Stimulated activated CD4-positive, alpha-beta T cell treated with anti-CD3 and anti-CD28 coated beads, Interleukin-15, amount 100 ng/mL, for 24 hours (primary cell): ENCODE results near the gene IGF1R.

Experiments used
- DNase-seq: peaks from one replicate; pipeline ENCODE4 v3.0.0-alpha.2; 2020

The IGF1R gene

DNA sequence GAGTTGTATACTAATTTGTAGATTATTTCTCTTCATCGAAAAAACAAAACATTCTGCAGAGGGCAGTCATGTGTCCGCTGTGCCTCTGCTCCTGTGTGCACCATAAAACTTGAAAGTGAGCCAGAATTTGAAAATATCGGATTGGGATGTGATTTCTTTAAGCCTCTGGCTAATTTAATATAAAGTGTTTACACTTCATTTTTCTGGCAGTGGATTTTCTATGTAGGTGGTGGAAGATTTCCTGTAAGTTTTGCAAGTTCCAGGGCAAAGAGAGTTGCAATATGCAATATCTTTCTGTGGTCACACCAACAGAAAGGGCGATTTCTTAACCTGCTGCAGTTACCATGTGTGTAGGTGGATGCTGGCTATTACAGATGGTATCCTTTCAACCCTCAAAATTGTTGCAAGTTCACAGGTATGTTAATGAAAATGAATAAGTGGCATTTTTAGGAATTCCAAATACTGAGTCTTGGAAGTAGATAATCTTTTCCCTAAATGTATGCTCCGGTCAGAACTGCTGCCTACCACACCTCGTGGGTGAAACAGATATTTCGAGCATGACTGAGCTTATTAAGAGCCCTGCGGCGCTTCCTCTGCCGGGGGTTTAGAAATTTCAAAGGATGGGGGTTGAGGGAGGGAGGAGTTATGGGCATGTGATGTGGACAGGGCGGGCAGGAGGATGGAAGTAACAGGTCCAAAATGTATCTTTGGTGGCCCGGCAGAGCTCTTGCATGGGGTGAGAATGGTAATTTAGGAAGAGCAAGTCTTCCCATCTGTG, 225.3 kb downstream of the IGF1R start:
- DNase-seq, result no peak

DNA sequence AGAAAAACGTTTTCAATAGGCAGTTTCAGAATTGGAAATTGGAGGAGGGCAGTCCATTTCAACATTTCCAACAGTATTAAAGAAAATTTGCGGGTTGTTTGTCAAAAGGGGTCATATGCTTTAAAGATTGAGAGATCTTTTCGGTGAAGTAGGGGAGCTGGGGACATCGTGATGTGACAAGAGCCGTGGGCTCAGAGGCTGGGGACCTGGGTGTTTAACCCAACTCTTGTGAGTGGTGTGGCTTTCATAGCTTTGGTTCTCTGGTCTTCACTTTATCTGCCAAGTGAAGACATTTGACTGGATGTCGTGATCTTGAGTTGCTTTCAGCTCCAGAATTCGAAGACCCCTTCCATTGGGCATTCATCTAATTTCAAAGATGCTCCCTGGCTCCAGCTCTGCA, 226.0 kb downstream of the IGF1R start:
- DNase-seq, result no peak

DNA sequence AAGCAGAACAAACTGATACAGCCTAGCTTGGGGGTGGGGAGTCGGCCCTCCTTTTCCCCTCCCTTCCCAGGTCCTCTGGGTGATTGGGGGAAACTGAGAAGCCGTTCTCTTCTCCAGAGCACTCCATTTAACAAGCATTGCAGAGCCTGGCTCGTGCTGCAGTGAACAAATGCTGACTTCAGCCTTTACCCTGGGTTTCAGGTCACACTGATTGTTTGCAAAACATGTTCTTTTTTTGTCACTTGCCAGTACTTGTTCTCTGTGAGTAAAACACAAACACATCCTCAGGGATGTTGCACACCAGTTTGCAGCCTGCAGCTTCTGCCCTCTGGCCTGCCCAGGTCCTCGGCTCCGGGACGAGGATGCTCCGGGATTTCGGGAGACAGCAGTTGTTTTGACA, 226.4 kb downstream of the IGF1R start:
- DNase-seq, result no peak

DNA sequence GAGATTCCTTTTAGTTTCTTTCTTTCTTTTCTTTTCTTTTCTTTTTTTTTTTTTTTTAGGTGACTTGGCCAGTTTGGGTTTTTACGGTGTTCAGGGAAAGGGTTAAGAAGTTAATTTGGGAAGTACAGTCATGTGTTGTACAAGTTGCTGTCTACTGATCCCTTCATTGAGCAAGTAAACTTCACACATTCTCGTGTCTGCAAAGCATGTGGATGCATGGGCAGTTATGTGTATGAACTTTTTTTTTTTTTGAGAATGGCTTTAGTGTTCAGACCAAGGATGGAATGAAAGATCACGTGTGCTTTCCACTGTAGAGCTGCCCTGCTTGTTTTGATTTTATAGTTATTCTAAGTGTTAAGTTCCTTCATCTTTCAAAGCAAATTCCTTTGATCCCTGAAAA, 227.0 kb downstream of the IGF1R start:
- no peak for DNase-seq

DNA sequence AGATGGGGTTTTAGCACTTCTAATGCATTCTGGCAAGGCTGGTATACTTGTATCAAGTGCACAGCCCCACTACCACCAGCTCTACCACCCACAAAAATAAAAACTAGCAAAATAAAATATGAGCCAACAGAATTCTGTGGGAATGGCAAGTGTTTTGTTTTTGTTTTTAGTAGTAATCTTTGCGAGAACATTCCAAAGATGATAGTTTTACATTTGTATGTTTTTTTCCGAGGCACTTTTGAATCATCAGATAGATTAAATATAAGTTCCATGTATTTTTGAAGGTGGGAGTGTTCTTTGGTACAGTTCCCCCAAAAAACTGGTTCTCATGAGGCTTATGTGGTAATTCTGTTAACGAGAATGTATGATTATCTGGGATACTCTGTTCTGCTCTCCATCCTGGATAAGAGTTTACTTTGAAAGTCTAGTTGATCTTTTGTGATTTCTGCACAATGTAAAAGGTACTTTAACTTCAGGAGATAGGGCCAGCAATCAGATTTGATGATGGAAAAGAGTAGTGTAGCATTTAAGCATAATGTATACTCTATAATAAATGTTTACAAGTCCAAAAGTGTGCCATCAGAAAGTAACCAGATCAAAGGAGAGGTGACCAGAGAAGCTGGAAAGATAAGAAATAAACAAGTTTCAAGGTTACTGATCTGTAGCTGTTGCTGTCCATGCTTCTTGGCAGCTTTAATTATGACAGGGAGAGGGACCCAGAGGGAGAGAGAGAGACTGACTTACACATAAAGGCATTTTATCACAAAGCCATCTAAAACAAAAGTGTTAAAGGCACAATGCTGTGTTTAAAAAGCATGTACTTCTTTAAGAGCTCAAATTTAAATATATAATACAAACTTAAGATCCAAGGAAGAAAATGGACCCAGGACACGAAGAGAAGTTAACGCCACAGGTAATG, 228.4 kb downstream of the IGF1R start:
- DNase-seq, result no peak

DNA sequence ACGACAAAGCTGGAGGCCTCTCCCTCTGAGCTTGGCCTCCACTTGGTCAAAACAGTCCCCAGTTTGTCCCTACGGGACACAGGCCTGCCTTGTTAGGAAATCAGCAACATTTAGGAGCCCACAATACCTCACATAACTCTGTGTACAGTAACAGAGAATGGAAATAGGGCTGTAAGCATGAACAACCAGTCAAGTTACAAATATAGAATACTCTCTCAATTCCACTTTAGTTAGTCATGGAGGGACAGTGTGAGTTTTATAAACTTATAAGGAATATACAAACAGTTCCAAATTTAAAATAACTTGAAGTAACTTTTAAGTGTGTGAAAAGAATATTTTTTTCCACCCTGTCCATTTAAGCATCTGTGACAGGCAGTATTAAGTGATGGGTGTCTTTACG, 229.8 kb downstream of the IGF1R start:
- DNase-seq, result no peak

DNA sequence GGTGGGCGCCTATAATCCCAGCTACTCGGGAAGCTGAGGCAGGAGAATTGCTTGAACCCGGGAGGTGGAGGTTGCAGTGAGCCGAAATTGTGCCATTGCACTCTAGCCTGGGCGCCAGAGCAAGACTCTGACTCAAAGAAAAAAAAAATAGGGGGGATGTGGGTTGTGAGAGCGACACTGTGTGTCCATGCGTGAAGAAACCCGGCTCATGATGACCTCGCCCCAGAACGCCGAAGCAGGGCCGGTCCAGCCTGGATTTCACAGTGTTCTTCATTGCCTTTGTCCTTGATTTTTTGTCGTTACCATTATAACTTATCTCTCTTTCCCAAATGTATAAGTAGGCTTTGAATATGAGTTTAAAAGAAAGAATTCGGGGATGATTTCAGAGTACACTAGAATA, 230.5 kb downstream of the IGF1R start:
- DNase-seq, result no peak

DNA sequence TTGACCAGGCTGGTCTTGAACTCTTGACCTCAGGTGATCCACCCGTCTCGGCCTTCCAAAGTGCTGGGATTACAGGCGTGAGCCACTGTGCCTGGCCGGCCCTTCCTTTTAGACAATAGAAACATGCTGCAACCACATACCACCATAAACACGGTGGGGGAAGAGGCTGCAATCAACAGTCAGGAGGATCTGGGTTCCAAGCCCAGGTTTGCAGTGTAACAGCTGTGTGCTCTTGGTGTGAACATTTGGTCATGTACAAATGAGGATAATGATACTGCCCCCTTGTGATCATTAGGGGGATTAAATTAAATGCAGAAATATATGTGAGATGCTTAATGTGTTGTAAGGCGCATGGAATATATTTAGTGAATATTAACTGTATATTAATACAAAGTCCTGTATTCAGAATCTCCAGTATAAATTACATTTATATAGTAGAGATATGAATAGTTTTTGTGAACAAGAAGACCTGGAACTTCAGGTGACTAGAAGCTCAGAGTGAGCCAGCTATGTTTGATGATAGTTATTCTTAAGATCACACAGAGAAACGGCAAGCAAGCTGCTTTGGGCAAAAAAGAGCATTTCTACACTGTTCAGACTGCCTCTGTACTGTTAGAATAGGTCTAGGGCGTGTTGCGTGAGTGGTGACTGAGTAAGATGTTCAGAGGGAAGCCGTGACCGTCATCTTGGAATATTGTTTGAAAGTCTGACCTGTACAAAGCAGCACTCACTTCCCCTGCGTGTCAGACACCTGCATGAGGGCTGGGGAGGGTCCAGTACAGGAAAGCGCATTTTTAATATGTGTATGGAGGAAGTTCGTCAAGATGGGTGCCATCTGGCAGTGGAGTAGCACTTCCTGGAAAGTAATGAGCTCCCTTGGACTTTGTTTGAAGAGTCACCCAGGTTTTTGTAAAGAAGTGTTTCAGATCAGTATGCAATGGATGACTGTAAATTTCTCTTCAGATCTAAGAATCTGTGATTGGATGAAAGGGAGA, 233.5 kb downstream of the IGF1R start:
- peak; percentile 20 for DNase-seq

DNA sequence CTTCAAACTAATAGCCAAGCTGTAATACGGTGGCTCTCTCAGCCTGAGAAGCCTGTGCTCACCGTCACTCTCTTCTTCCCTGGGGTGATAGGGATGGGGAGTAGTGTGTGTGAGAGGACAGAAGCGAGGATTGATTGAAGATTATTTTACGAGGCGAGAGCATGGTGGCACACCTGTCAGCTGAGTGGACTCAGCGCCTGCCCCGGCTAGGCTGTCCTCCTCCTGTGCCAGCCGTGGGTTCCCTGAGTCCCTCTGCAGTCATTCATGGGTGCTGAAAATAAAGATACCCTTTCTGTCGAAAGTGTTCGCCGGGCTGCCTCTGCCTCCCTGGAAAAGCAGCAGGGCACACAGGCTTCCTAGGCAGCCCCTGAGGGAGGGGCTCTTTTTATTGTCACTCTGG, 235.1 kb downstream of the IGF1R start:
- DNase-seq, result no peak

DNA sequence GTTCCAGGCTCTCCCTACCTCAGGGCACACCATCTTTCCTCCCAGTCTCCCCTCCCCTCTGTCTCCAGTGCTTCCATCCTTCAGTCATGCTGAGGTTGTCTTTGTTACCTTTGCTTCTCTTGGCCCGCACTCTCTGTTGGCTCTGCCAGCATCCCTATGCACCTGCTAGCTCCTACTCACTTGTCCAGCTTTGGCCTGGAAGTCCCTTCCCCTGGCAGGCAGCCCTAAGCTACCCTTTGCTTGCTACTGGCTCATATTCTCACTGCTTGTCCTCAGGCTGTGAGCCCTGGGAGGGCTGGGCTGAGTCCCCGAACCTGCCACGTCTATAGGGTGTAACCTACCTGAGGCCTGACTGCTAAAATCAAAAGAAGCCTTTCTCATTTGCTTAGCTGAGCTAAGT, 236.6 kb downstream of the IGF1R start:
- DNase-seq, result no peak

DNA sequence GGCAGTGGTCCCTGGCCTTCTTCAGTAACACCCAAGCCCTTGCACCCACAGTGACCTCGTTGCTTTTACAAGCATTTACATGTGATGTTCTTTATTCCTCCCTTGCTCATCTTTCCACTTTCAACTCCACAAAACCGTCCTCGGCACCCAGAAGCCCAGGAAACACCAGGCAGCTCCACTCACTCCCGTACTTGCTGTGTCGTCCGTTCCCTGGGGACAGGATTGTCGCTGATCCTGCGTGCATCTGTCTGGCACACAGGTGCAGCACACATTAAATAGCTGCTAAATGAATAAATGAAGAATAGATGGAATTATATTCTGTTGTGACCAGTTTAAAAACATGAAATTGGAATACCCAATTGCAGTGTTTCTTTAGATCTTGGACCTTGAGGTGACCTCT, 239.6 kb downstream of the IGF1R start:
- DNase-seq, result no peak

DNA sequence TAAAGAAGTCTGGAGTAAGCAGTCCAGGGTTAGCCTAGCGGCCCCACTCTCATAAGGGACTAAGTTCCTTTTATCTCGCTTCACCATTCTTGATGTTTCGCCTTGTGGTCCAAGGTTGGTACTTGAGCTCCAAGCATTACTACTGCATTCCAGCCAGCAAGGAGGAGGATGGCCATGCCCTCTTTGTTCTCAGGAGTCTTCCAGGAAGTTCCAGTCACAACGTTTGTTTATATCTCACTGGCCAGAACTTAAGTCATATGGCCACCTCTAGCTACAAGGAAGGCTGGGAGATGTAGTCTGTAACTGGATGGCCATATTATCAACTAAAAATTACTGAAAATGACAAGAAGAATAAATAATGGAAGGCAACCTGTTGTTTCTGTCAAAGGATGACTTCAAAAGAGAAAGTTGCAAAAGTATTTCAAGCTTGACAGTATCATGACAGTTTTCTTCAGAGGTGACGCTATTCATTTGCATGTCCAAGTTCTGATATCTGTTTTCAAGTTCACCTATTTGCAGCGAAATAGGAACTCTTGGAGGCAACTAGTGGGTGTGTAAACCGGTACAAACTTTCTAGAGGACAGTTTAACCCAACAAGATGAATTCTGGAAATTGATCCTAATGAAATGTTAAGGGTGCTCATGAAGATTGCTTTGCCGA, 240.6 kb downstream of the IGF1R start:
- DNase-seq, result no peak

DNA sequence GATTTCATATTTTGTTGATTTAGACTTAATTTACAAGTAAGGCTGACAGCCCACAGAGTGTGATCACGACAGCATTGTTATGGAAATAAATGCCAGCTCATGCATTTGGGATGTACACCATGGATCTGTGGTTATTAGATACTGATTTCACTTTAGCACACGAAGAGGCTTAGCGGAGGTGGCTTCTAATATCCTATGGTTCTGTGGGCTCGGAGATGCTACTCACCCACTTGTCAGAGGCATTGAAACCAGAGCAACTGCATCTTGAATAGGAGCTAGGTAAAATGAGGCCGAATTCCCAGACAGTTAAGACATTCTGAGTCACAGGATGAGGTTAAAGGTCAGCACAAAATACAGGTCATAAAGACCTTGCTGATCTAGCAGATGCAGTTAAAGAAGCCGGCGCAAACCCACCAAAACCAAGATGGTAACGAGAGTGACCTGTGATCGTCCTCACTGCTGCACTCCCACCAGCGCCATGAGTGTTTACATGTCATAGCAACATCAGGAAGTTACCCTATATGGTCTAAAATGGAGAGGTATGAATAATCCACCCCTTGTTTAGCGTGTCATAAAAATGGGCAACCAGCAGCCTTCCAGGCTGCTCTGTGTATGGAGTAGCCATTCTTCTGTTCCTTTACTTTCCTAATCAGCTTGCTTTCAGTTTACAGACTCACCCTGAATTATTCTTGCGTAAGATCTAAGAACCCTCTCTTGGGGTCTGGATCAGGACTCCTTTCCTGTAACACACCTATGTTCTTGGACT, 241.8 kb downstream of the IGF1R start:
- DNase-seq, result no peak

DNA sequence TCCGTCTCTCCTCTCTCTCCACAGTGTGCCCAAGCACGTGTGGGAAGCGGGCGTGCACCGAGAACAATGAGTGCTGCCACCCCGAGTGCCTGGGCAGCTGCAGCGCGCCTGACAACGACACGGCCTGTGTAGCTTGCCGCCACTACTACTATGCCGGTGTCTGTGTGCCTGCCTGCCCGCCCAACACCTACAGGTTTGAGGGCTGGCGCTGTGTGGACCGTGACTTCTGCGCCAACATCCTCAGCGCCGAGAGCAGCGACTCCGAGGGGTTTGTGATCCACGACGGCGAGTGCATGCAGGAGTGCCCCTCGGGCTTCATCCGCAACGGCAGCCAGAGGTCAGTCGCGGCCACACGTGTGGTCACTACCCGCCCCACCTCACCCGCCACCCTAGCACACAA, 243.0 kb downstream of the IGF1R start:
- no peak for DNase-seq

DNA sequence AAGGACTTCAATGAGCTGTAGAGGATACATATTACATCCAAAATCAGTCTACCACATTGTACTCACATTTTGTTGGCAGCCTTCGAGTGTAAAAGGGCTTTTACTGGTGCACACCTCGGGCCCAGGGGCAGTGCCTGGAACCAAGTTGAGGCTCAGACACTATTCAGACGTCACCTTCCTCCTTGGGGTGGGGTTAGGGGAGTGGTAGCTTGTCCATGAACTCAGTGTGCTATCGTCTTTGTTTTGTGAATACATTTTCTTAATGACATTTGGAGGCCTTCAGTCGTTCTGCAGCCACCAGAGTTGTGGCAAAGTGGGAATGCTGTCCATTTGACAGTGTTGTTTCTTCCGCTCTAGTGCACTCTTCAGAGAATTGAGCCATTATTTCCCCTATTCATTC, 245.1 kb downstream of the IGF1R start:
- DNase-seq, result no peak

DNA sequence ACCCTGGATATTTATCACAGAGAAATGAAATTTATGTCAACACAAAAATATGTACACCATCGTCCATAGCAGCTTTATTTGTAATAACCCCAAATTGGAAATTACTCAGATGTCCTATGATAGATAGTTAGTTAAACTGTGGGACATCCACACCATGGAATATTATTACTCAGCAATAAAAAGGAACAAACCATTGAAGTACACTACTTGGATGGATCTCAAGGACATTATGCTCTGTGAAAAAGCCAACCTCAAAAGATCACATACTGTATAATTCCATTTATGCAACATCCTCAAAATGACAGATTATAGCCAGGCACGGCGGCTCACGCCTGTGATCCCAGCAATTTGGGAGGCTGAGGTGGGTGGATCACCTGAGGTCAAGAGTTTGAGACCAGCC, 246.0 kb downstream of the IGF1R start:
- DNase-seq, result no peak

DNA sequence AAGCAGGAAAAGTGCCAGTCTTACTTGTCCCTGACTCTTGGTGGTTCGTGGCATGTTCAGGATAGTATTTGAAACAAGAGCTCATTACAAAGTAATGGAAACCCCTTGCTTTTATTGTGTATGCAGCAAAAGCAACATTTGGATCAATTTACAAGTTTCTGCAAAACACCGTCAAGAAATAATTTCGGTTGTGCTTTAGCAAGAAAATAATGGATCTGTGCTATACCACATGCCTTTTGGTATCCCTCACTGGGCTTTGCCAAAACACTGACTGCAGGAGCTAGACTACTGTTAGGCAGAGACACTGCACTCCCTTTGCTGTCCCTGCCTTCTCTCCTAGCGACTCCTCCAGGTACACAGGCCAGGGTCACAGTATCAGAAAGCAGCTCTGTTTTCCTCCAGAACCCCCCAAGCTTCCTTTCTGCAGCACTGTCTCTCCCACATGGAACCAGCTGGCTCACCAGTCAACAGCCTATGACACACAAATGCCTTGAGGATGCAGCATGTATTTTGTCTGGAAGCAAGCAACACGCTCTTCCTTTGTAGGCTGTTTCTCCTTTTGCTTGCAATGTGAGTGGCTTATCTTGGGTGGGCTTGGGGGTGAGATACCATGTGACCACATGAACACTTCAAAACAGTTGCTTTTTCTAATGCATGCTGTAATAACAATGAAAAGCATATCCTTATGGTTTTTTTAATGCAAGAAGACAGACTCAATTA, 247.8 kb downstream of the IGF1R start:
- no peak for DNase-seq

DNA sequence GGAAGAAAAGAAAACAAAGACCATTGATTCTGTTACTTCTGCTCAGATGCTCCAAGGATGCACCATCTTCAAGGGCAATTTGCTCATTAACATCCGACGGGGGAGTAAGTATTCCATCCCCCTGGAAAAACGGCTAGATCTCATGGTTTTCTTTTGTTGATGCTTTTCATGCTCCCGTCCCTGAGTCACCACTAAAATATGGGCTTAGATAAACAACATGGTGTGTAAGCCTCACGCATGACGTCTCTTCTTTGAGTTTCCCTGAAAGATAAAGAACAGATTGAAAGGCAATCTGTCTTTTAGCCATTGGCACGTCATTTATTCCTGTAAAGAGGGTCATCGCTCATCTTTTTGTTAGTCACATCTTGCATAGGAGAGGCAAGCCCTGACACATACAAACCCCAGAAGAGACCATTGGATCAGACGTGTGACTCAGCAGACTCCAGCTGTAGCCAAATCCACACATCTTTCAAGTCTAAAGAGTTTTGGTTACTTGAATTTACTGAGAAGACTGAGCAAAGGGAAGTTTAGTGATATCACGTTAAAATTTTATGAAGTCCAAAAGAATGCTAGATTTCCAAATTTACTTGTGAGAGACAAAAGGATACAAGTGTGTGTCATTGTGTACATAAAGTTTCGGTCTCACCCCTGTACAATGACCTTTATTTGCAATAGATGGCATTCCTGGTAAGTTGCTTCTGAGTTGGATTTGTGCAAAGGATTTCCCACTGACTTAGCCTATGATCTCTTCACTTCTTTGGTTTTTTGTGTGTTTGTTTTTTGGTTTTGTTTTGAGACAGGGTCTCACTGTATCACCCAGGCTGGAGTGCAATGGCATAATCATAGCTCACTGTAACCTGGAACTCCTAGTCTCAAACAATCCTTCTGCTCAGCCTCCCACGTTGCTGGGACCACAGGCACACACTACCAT, 248.7 kb downstream of the IGF1R start:
- no peak for DNase-seq

DNA sequence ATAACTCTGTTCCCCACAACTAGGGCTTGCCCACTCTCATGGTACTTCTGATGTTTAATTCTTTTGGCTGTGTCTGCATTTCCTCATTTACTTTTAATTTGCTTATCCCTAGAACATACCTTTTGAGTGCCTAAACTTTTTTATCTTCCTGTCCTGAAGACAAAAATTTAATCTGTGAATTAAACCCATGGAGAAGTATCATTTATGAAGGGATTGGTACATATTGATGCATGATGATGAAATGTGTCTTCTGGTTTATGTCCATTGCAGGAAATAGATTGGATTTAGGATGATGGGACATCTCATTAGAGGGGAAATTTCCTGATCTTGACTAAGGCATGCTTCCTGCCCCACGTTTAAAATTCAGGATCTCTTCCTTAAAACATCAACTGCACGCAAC, 249.8 kb downstream of the IGF1R start:
- DNase-seq, result no peak
